Cardiac fibroblast (primary cell): ENCODE results near the gene PSMF1.

Source experiments
- DNase-seq, 2 donors: peaks; one replicate each; pipeline versions ENCODE4 v3.0.0 to v3.0.0-alpha.2; 2010; ENCODE audit warnings: low read depth in 2 of 2
- H3K4me3 ChIP-seq, 2 donors: replicated peaks in 1 of 2; 1 replicate in 1 of 2; 2 replicates in 1 of 2; pipeline ENCODE4 v1.5.1; 2011; ENCODE audit warnings: low read depth in 2 of 2, low read length in 2 of 2, mild to moderate bottlenecking in 2 of 2, moderate library complexity in 1 of 2
- CTCF ChIP-seq: IDR thresholded peaks from one replicate; pipeline ENCODE4 v1.5.1; 2011; ENCODE audit warnings: low read depth, mild to moderate bottlenecking, low read length, inconsistent platforms

PSMF1 gene

GRCh38 chr20:1184638-1185315, 66.4 kb downstream of the PSMF1 start, which contains the start of gene TMEM74B:
Gene TMEM74B (minus strand): TSS chr20:1184981. CDS start chr20:1183801, 1,180 bp downstream.
- no peak for DNase-seq
- TF ChIP-seq CTCF: no peak

GRCh38 chr20:1185316-1185741, 66.9 kb downstream of the PSMF1 start:
- TF ChIP-seq CTCF: no peak
- DNase-seq: no peak
- peak overlapping the region; percentile 37 to 52 for H3K4me3 ChIP-seq

More at GRCh38 chr20:1184638-1185315, 66.4 kb downstream of the PSMF1 start, which contains the start of gene TMEM74B:
- H3K4me3 ChIP-seq: peak within 1 kb of the TSS; percentile 37 to 52

- DNase-seq: peak; percentile 51
- peak overlapping the region in 1 of 2 donors; percentile 52 for H3K4me3 ChIP-seq
- peak; percentile 77 for TF ChIP-seq CTCF
Observed at GRCh38 chr20:1185790-1186334, 67.5 kb downstream of the PSMF1 start.

- no peak for TF ChIP-seq CTCF
- no peak for DNase-seq
- no peak overlapping the region for H3K4me3 ChIP-seq
Observed at GRCh38 chr20:1186367-1186991, 68.1 kb downstream of the PSMF1 start.

GRCh38 chr20:1187605-1188171, 69.3 kb downstream of the PSMF1 start:
- no peak overlapping the region for H3K4me3 ChIP-seq
- DNase-seq: peak in 1 of 2 donors; percentile 25
- TF ChIP-seq CTCF: no peak

GRCh38 chr20:1188347-1188746, 69.9 kb downstream of the PSMF1 start:
- DNase-seq: no peak
- no peak overlapping the region for H3K4me3 ChIP-seq
- TF ChIP-seq CTCF: no peak
